ENCODE data around the gene DCDC1. TPM values are rescaled to one million over a fixed set of nuclear protein-coding genes. Genes with fewer than 3 reads are reported as not detected.

The DCDC1 gene
- polyA plus RNA-seq, 2 of the 4 experiments (the other 2 are of a cell fraction), result 2.8 to 9.5 TPM

- no peak for TF ChIP-seq RCOR1 (IDR thresholded peaks at IDR 0.05; ENCODE audit: low read depth, low read length)
- TF ChIP-seq BHLHE40 (IDR thresholded peaks at IDR 0.05; ENCODE audit: low read depth, low read length), result no peak
- TF ChIP-seq JUNB (IDR thresholded peaks at IDR 0.05), result no peak
- no peak for TF ChIP-seq NR3C1 (IDR thresholded peaks at IDR 0.05)
- no peak for TF ChIP-seq TFCP2L1 (CRISPR knock-in tag; IDR thresholded peaks at IDR 0.05)
- TF ChIP-seq RNF2 (IDR thresholded peaks at IDR 0.05; ENCODE audit: borderline replicate concordance, low read depth), result no peak
- no peak for TF ChIP-seq CTCF (IDR thresholded peaks at IDR 0.05)
- no peak for TF ChIP-seq ZC3H11A (IDR thresholded peaks at IDR 0.05)
- no peak for TF ChIP-seq RFX5 (IDR thresholded peaks at IDR 0.05)
- no peak for TF ChIP-seq HDAC2 (IDR thresholded peaks at IDR 0.05)
- no peak for TF ChIP-seq EP300 (IDR thresholded peaks at IDR 0.05)
- no peak for TF ChIP-seq EHMT2 (IDR thresholded peaks at IDR 0.05; ENCODE audit: low read depth)
- no peak for TF ChIP-seq POLR2A (IDR thresholded peaks at IDR 0.05; ENCODE audit: low read length)
- TF ChIP-seq E2F6 (IDR thresholded peaks at IDR 0.05; ENCODE audit: borderline replicate concordance, low read depth), result no peak
- TF ChIP-seq FOXS1 (CRISPR knock-in tag; IDR thresholded peaks at IDR 0.05), result no peak
- TF ChIP-seq KDM5A (IDR thresholded peaks at IDR 0.05), result no peak
- no peak for TF ChIP-seq CHD4 (IDR thresholded peaks at IDR 0.05; ENCODE audit: borderline replicate concordance)
- no peak for TF ChIP-seq NFE2L2 (conservative IDR thresholded peaks at IDR 0.05; ENCODE audit: low read length)
- no peak for TF ChIP-seq HOXA7 (CRISPR knock-in tag; IDR thresholded peaks at IDR 0.05)
- H3K4me1 ChIP-seq, result no peaks in the 10 kb centered on the region
- no peak overlapping the region for H3K27ac ChIP-seq
- POLR2A ChIA-PET, result no interaction called here
- ATAC-seq (no peak), DNase-seq (ENCODE audit: low read depth in 1 of 2, low spot score in 1 of 2) (no peak), FAIRE-seq (no peak)
- peaks cover 3% of the 10 kb centered on the region; the same call in 1 of the 3 replicates for H3K9me3 ChIP-seq
- no peak overlapping the region for H3K4me3 ChIP-seq
- 63% methylated on average over 1 of the region's 1 CpG for WGBS (ENCODE audit: missing lambda C conversion rate)
- CTCF ChIA-PET, result interaction anchor here (4.0 kb wide), 1 partner anchor 13 kb away, joined by 14 read pairs; no protein-coding TSS in a partner anchor
- H3K4me2 ChIP-seq, result no peak overlapping the region
Observed at GRCh38 chr11:31120428-31120827, 249.1 kb downstream of the DCDC1 start.

- TF ChIP-seq USF2 (IDR thresholded peaks at IDR 0.05) (no peak), ZNF302 (CRISPR knock-in tag; IDR thresholded peaks at IDR 0.05) (no peak), RFX5 (IDR thresholded peaks at IDR 0.05) (no peak), GATA3 (IDR thresholded peaks at IDR 0.05; ENCODE audit: borderline replicate concordance) (no peak), EP300 (IDR thresholded peaks at IDR 0.05) (no peak), REST (IDR thresholded peaks at IDR 0.05) (no peak), POLR2AphosphoS2 (conservative IDR thresholded peaks at IDR 0.05; ENCODE audit: low read length) (no peak), FOXS1 (CRISPR knock-in tag; IDR thresholded peaks at IDR 0.05) (no peak), FOSB (CRISPR knock-in tag; IDR thresholded peaks at IDR 0.05) (no peak), TFCP2L1 (CRISPR knock-in tag; IDR thresholded peaks at IDR 0.05) (no peak), NFE2L2 (conservative IDR thresholded peaks at IDR 0.05; ENCODE audit: low read length) (no peak), KDM1A (IDR thresholded peaks at IDR 0.05; ENCODE audit: low read depth) (no peak)
Observed at GRCh38 chr11:31118566-31118965, 251.0 kb downstream of the DCDC1 start.

More at GRCh38 chr11:31118566-31118965, 251.0 kb downstream of the DCDC1 start:
- ATAC-seq, result no peak
- H3K4me1 ChIP-seq, result no peaks in the 10 kb centered on the region
- no peak for DNase-seq (ENCODE audit: low read depth in 1 of 2, low spot score in 1 of 2)
- WGBS (ENCODE audit: missing lambda C conversion rate), result 60% methylated on average over 6 of the region's 6 CpGs
- no peak overlapping the region for H3K4me3 ChIP-seq
- POLR2A ChIA-PET, result no interaction called here
- H3K27ac ChIP-seq, result no peak overlapping the region
- no peak overlapping the region for H3K4me2 ChIP-seq
- H3K9me3 ChIP-seq, result no peaks in the 10 kb centered on the region
- CTCF ChIA-PET, result interaction anchor here (4.0 kb wide), 1 partner anchor 12 kb away, joined by 14 read pairs; no protein-coding TSS in a partner anchor
- no peak for FAIRE-seq

All from A549 (cell line).